Type B pancreatic cell (in vitro differentiated cells): ENCODE data around the gene ACSS3. TPM values are rescaled to one million over a fixed set of nuclear protein-coding genes. Genes with fewer than 3 reads are reported as not detected.

Source experiments
- DNase-seq: peaks from one replicate; pipeline ENCODE4 v3.0.0; 2021; ENCODE audit warnings: mixed read lengths; ENCODE audit not compliant: unreplicated experiment; ENCODE audit errors: extremely low spot score
- H3K27ac Mint-ChIP-seq: 2 replicates; pipeline ENCODE4 v1.8.0; 2021; ENCODE audit warnings: mild to moderate bottlenecking, mixed read lengths
- H3K27me3 Mint-ChIP-seq: 2 replicates; pipeline ENCODE4 v1.8.0; 2021; ENCODE audit warnings: mixed read lengths
- H3K36me3 Mint-ChIP-seq: 2 replicates; pipeline ENCODE4 v1.8.0; 2021; ENCODE audit warnings: mixed read lengths
- H3K4me1 Mint-ChIP-seq: one replicate; pipeline ENCODE4 v1.8.0; 2021; ENCODE audit warnings: mixed read lengths; ENCODE audit not compliant: unreplicated experiment
- H3K4me3 Mint-ChIP-seq: 2 replicates; pipeline ENCODE4 v1.8.0; 2021; ENCODE audit warnings: mild to moderate bottlenecking, mixed read lengths
- H3K9me3 Mint-ChIP-seq: 2 replicates; pipeline ENCODE4 v1.8.0; 2021; ENCODE audit warnings: mixed read lengths
- CTCF ChIP-seq: fragments of 200-600 bp; sonication (generic); conservative IDR thresholded peaks from 2 replicates; pipeline ENCODE4 v1.5.0; 2021; ENCODE audit warnings: antibody characterized with exemption, mild to moderate bottlenecking
- total RNA-seq: library from RNA; stranded (reverse); gene quantifications from 2 replicates; pipeline ENCODE4 v1.2.1, GENCODE V29; 2021; ENCODE audit warnings: low replicate concordance

Gene ACSS3
- total RNA-seq, 1 donor from 2014 or later = 28.0 TPM

- no peaks in the 10 kb centered on the region for H3K27me3 Mint-ChIP-seq
Measured at GRCh38 chr12:81270385-81270784, 192.5 kb downstream of the ACSS3 start.

GRCh38 chr12:81274637-81275529 lies 197.0 kb downstream of the ACSS3 start:
- no peak for TF ChIP-seq CTCF
- DNase-seq = no peak
- Mint-ChIP-seq H3K4me3 (no peak overlapping the region), H3K27ac (no peak overlapping the region), H3K27me3 (no peaks in the 10 kb centered on the region), H3K9me3 (no peaks in the 10 kb centered on the region), H3K36me3 (no peaks in the 10 kb centered on the region), H3K4me1 (no peaks in the 10 kb centered on the region)

More at GRCh38 chr12:81270385-81270784, 192.5 kb downstream of the ACSS3 start:
- Mint-ChIP-seq H3K4me1 (no peaks in the 10 kb centered on the region), H3K9me3 (peaks cover 6% of the 10 kb centered on the region), H3K4me3 (no peak overlapping the region), H3K27ac (no peak overlapping the region), H3K36me3 (no peaks in the 10 kb centered on the region)
- no peak for TF ChIP-seq CTCF
- no peak for DNase-seq

GRCh38 chr12:81284137-81284536 lies 206.3 kb downstream of the ACSS3 start:
- TF ChIP-seq CTCF = no peak
- H3K9me3 Mint-ChIP-seq = no peaks in the 10 kb centered on the region
- H3K36me3 Mint-ChIP-seq = no peaks in the 10 kb centered on the region
- no peak overlapping the region for H3K4me3 Mint-ChIP-seq
- no peaks in the 10 kb centered on the region for H3K27me3 Mint-ChIP-seq
- no peak overlapping the region for H3K27ac Mint-ChIP-seq
- no peak for DNase-seq
- H3K4me1 Mint-ChIP-seq = no peaks in the 10 kb centered on the region

GRCh38 chr12:81288651-81289050 lies 210.8 kb downstream of the ACSS3 start:
- Mint-ChIP-seq H3K27me3 (no peaks in the 10 kb centered on the region), H3K27ac (no peak overlapping the region), H3K4me3 (no peak overlapping the region), H3K4me1 (no peaks in the 10 kb centered on the region), H3K36me3 (no peaks in the 10 kb centered on the region), H3K9me3 (peaks cover 3% of the 10 kb centered on the region)
- TF ChIP-seq CTCF = no peak
- no peak for DNase-seq

- Mint-ChIP-seq H3K36me3 (no peaks in the 10 kb centered on the region), H3K4me3 (no peak overlapping the region), H3K27ac (no peak overlapping the region), H3K9me3 (peaks cover 6% of the 10 kb centered on the region), H3K4me1 (no peaks in the 10 kb centered on the region), H3K27me3 (no peaks in the 10 kb centered on the region)
- no peak for DNase-seq
- no peak for TF ChIP-seq CTCF
Measured at GRCh38 chr12:81294325-81295190, 216.7 kb downstream of the ACSS3 start.
